AG04449 (cell line): ENCODE data around the gene VSX2.

Experiments
- CTCF ChIA-PET: fragments of 350-600 bp; formaldehyde crosslinking; extraction: SDS; loops from one replicate; lab custom pipeline; 2021; ENCODE audit warnings: antibody characterized with exemption; lab: Yijun Ruan, JAX
- POLR2A ChIA-PET: fragments of 400-600, 350-600 bp; formaldehyde crosslinking; extraction: SDS; loops from one replicate; lab custom pipeline; 2020; ENCODE audit warnings: antibody characterized with exemption, inconsistent platforms; lab: Yijun Ruan, JAX
- DNase-seq: peaks from one replicate; pipeline ENCODE4 v3.0.0-alpha.2; 2010; ENCODE audit warnings: low read depth, low spot score
- H3K4me3 ChIP-seq: 2 replicates; pipeline ENCODE4 v1.5.1; 2011; ENCODE audit warnings: low read depth, mild to moderate bottlenecking, control low read depth, low read length
- CTCF ChIP-seq: IDR thresholded peaks from one replicate; pipeline ENCODE4 v1.5.1; 2011; ENCODE audit warnings: mild to moderate bottlenecking, moderate library complexity, low read length, control low read depth, inconsistent platforms; ENCODE audit not compliant: insufficient read depth; ENCODE audit errors: missing control alignments

The VSX2 gene

GRCh38 chr14:74281069-74281468, 41.8 kb downstream of the VSX2 start:
- no peak overlapping the region for H3K4me3 ChIP-seq
- no peak for TF ChIP-seq CTCF
- no peak for DNase-seq
- ChIA-PET CTCF (interaction anchor here (1.1 to 15.2 kb wide), 5 partner anchors 9 to 169 kb away, joined by 3 to 221 read pairs (median 6); partner anchors contain the start of gene ABCD4), POLR2A (no interaction called here)

GRCh38 chr14:74286736-74287135, 47.5 kb downstream of the VSX2 start:
- no peak for DNase-seq
- ChIA-PET CTCF (interaction anchor here (1.7 to 15.2 kb wide), 3 partner anchors 9 to 16 kb away, joined by 5 to 221 read pairs (median 6); partner anchors contain the start of gene ABCD4), POLR2A (no interaction called here)
- no peak for TF ChIP-seq CTCF
- no peak overlapping the region for H3K4me3 ChIP-seq

- no peak for DNase-seq
- CTCF ChIA-PET: interaction anchor here (0.6 to 17.2 kb wide), 6 partner anchors 8 to 272 kb away, joined by 3 to 221 read pairs (median 3); no protein-coding TSS in a partner anchor
- TF ChIP-seq CTCF: no peak
- POLR2A ChIA-PET: no interaction called here
- no peak overlapping the region for H3K4me3 ChIP-seq
Observed at GRCh38 chr14:74289801-74290200, 50.6 kb downstream of the VSX2 start.

- ChIA-PET CTCF (interaction anchor here (0.7 to 17.2 kb wide), 6 partner anchors 9 to 189 kb away, joined by 3 to 221 read pairs (median 4); partner anchors contain the start of gene ABCD4), POLR2A (interaction anchor here (0.7 kb wide), 1 partner anchor 34 kb away, joined by 5 read pairs; no protein-coding TSS in a partner anchor)
- no peak overlapping the region for H3K4me3 ChIP-seq
- no peak for DNase-seq
- TF ChIP-seq CTCF: peak; percentile 32
Observed at GRCh38 chr14:74290415-74290814, 51.2 kb downstream of the VSX2 start.

- POLR2A ChIA-PET: no interaction called here
- CTCF ChIA-PET: interaction anchor here (0.8 to 17.2 kb wide), 7 partner anchors 11 to 187 kb away, joined by 3 to 221 read pairs (median 3); partner anchors contain the start of gene ABCD4
- DNase-seq: no peak
- no peak overlapping the region for H3K4me3 ChIP-seq
- TF ChIP-seq CTCF: no peak
Observed at GRCh38 chr14:74292061-74292460, 52.8 kb downstream of the VSX2 start.

GRCh38 chr14:74293606-74294005, 54.4 kb downstream of the VSX2 start:
- TF ChIP-seq CTCF: no peak
- H3K4me3 ChIP-seq: no peak overlapping the region
- CTCF ChIA-PET: interaction anchor here (1.2 to 17.2 kb wide), 9 partner anchors 11 to 198 kb away, joined by 3 to 221 read pairs (median 5); partner anchors contain the start of gene ABCD4
- no peak for DNase-seq
- POLR2A ChIA-PET: interaction anchor here (0.7 kb wide), 1 partner anchor 27 kb away, joined by 5 read pairs; no protein-coding TSS in a partner anchor
